HCT116 (cell line): ENCODE measurements around the gene SUN2. TPM values are rescaled to one million over a fixed set of nuclear protein-coding genes. Genes with fewer than 3 reads are reported as not detected.

Experiments used
- ATAC-seq: fragments of 200-7000 bp; cut with Tn5 transposase; 2 replicates; pipeline ENCODE4 v1.9.1; 2020; ENCODE audit warnings: mild to moderate bottlenecking, moderate library complexity
- BruUV-seq: library from RNA; stranded (reverse); fragments of 400-500 nt; replicated peaks from 2 replicates; lab custom pipeline; 2021; lab: Mats Ljungman, UMichigan
- CTCF ChIA-PET: fragments of 300-600 bp; sonication (Branson Sonifier 250); formaldehyde crosslinking; loops from one replicate; lab custom pipeline; 2021; ENCODE audit warnings: antibody characterized with exemption; lab: Charles Lee
- POLR2A ChIA-PET: fragments of 300-600, 350-600 bp; sonication (Branson Sonifier 250); formaldehyde crosslinking; loops from one replicate; lab custom pipeline; 2021; ENCODE audit warnings: antibody characterized with exemption; lab: Charles Lee
- RAD21 ChIA-PET, 2 experiments: fragments of 300-600 bp; sonication (Branson Sonifier 250); formaldehyde crosslinking; loops; one replicate each; lab custom pipeline; 2023; ENCODE audit warnings: low total read pairs in 2 of 2; ENCODE audit not compliant: uncharacterized antibody in 2 of 2, unreplicated experiment in 2 of 2, low non-redundant PET in 1 of 2; lab: Charles Lee
- DNase-seq: peaks from one replicate; pipeline ENCODE4 v3.0.0-alpha.2; 2010; ENCODE audit warnings: low read depth, low spot score
- H2AFZ ChIP-seq: fragments of 200-600 bp; shearing (Covaris generic), sonication (generic); 2 replicates; pipeline ENCODE4 v1.6.1; 2017; ENCODE audit warnings: low read depth, mixed run types, mixed read lengths, antibody characterized with exemption, low read length; ENCODE audit not compliant: poor library complexity, severe bottlenecking
- H3K27ac ChIP-seq: 2 replicates; pipeline ENCODE4 v1.5.1; 2012; ENCODE audit warnings: low read depth, low read length
- H3K27me3 ChIP-seq: fragments of 200-600 bp; sonication (generic); 2 replicates; pipeline ENCODE4 v1.6.1; 2016; ENCODE audit warnings: mixed run types, low read length, mixed read lengths; ENCODE audit not compliant: insufficient read depth
- H3K36me3 ChIP-seq, 2 experiments: fragments of 200-500 bp in 1 of 2; fragments of 200-600 bp in 1 of 2; sonication (Bioruptor generic) in 1 of 2; sonication (generic) in 1 of 2; 2 replicates each; pipeline versions ENCODE4 v1.5.1 to v1.6.1; 2014 to 2016; ENCODE audit warnings: low read length in 2 of 2, inconsistent platforms in 1 of 2, mixed read lengths in 1 of 2, mixed run types in 1 of 2; ENCODE audit not compliant: insufficient read depth in 2 of 2, control insufficient read depth in 1 of 2
- H3K4me1 ChIP-seq, 2 experiments: fragments of 200-600 bp in 1 of 2; sonication (generic) in 1 of 2; 2 replicates each; pipeline versions ENCODE4 v1.5.1 to v1.6.1; 2012 to 2017; ENCODE audit warnings: low read length in 2 of 2, inconsistent platforms in 1 of 2, mild to moderate bottlenecking in 1 of 2, mixed read lengths in 1 of 2, mixed run types in 1 of 2, moderate library complexity in 1 of 2; ENCODE audit not compliant: insufficient read depth in 2 of 2, control insufficient read depth in 1 of 2
- H3K4me2 ChIP-seq: fragments of 200-600 bp; sonication (generic); 2 replicates; pipeline ENCODE4 v1.6.1; 2017; ENCODE audit warnings: mixed run types, low read length, mixed read lengths
- H3K4me3 ChIP-seq, 2 experiments: fragments of 200-600 bp in 1 of 2; sonication (generic) in 1 of 2; replicated peaks in 1 of 2; 2 replicates each; pipeline ENCODE4 v1.5.1; 2011 to 2016; ENCODE audit warnings: low read length in 2 of 2, control low read depth in 1 of 2, low read depth in 1 of 2, mild to moderate bottlenecking in 1 of 2, mixed read lengths in 1 of 2, mixed run types in 1 of 2
- H3K79me2 ChIP-seq: fragments of 200-600 bp; sonication (generic); 2 replicates; pipeline ENCODE4 v1.6.1; 2017; ENCODE audit warnings: mild to moderate bottlenecking, mixed run types, low read length, moderate library complexity, mixed read lengths; ENCODE audit not compliant: insufficient read depth
- H3K9ac ChIP-seq: fragments of 200-600 bp; sonication (generic); 2 replicates; pipeline ENCODE4 v1.6.1; 2016; ENCODE audit warnings: low read length, mixed read lengths
- H3K9me2 ChIP-seq: fragments of 200-600 bp; sonication (generic), shearing (Covaris generic); 2 replicates; pipeline ENCODE4 v1.6.1; 2017; ENCODE audit warnings: mixed run types, mild to moderate bottlenecking, moderate library complexity; ENCODE audit not compliant: insufficient read depth
- H3K9me3 ChIP-seq, 2 experiments: fragments of 200-500 bp in 1 of 2; fragments of 200-600 bp in 1 of 2; sonication (Bioruptor generic) in 1 of 2; sonication (generic) in 1 of 2; 2 replicates each; pipeline ENCODE4 v1.6.1; 2014 to 2017; ENCODE audit warnings: low read length in 2 of 2, mixed read lengths in 2 of 2, inconsistent platforms in 1 of 2, low read depth in 1 of 2, mild to moderate bottlenecking in 1 of 2, mixed run types in 1 of 2, moderate library complexity in 1 of 2; ENCODE audit not compliant: control insufficient read depth in 1 of 2, insufficient read depth in 1 of 2
- H4K20me1 ChIP-seq: fragments of 200-600 bp; sonication (generic), shearing (Covaris generic); 2 replicates; pipeline ENCODE4 v1.6.1; 2017; ENCODE audit warnings: mixed run types, mild to moderate bottlenecking, moderate library complexity; ENCODE audit not compliant: insufficient read depth
- CBX3 ChIP-seq: IDR thresholded peaks from 2 replicates; pipeline ENCODE4 v1.6.1; 2012; ENCODE audit warnings: low read depth
- CEBPB ChIP-seq: IDR thresholded peaks from 2 replicates; pipeline ENCODE4 v1.6.1; 2012; ENCODE audit warnings: low read depth
- EGR1 ChIP-seq: IDR thresholded peaks from 2 replicates; pipeline ENCODE4 v1.6.1; 2012; ENCODE audit warnings: low read depth
- ELF1 ChIP-seq: IDR thresholded peaks from 2 replicates; pipeline ENCODE4 v1.6.1; 2012; ENCODE audit warnings: low read depth, borderline replicate concordance
- FOSL1 ChIP-seq: IDR thresholded peaks from 2 replicates; pipeline ENCODE4 v1.6.1; 2012; ENCODE audit warnings: low read depth
- MAX ChIP-seq: IDR thresholded peaks from 2 replicates; pipeline ENCODE4 v1.6.1; 2012
- RAD21 ChIP-seq: IDR thresholded peaks from 2 replicates; pipeline ENCODE4 v1.6.1; 2012; ENCODE audit warnings: low read depth, mild to moderate bottlenecking
- REST ChIP-seq: IDR thresholded peaks from 2 replicates; pipeline ENCODE4 v1.6.1; 2012; ENCODE audit warnings: low read depth
- SRF ChIP-seq: IDR thresholded peaks from 2 replicates; pipeline ENCODE4 v1.6.1; 2012; ENCODE audit warnings: low read depth
- TCF7L2 ChIP-seq: IDR thresholded peaks from 2 replicates; pipeline ENCODE4 v1.7.0; 2011; ENCODE audit warnings: borderline replicate concordance, inconsistent platforms; ENCODE audit not compliant: insufficient read depth, insufficient read length; ENCODE audit errors: extremely low read depth
- YY1 ChIP-seq: IDR thresholded peaks from 2 replicates; pipeline ENCODE4 v1.6.1; 2011; ENCODE audit warnings: low read length, low read depth, moderate library complexity, mild to moderate bottlenecking; ENCODE audit not compliant: insufficient replicate concordance; ENCODE audit errors: extremely low read depth
- ZFX ChIP-seq: fragments of 450-650 bp; IDR thresholded peaks from 2 replicates; pipeline ENCODE4 v1.6.1; 2017
- intact Hi-C: fragments of 100-400 bp; cut with micrococcal nuclease; formaldehyde crosslinking; loops from 2 replicates; pipeline ENCODE4 v1.10.0; 2022
- total RNA-seq: library from RNA; stranded (reverse); gene quantifications from one replicate; pipeline ENCODE4 v1.2.1, GENCODE V29; 2021; ENCODE audit not compliant: unreplicated experiment

SUN2 gene
- total RNA-seq, 1 experiment from 2014 or later: 71.6 TPM

- no TSS peak for BruUV-seq
- H3K9me2 ChIP-seq: no peaks in the 10 kb centered on the region
- intact Hi-C loops: no loop called here
- no peak for TF ChIP-seq ZFX
- TF ChIP-seq CBX3: no peak
- TF ChIP-seq FOSL1: no peak
- no peak for TF ChIP-seq TCF7L2
- no peak for TF ChIP-seq SRF
- no peak for TF ChIP-seq CEBPB
- TF ChIP-seq RAD21: no peak
- no peak for TF ChIP-seq MAX
- no peak for TF ChIP-seq YY1
- no peak for TF ChIP-seq ELF1
- no peak for TF ChIP-seq EGR1
- no peak for TF ChIP-seq REST
- no peaks in the 10 kb centered on the region for H4K20me1 ChIP-seq
- no peak overlapping the region for H3K9ac ChIP-seq
- no peaks in the 10 kb centered on the region for H3K79me2 ChIP-seq
- ATAC-seq (no peak), DNase-seq (no peak)
- H3K4me1 ChIP-seq: peaks cover 8 to 19% of the 10 kb centered on the region in 2 experiments
- ChIA-PET CTCF (interaction anchor here (1.2 to 1.4 kb wide), 2 partner anchors 17 to 27 kb away, joined by 3 to 4 read pairs; no protein-coding TSS in a partner anchor), RAD21 (no interaction called here), POLR2A (interaction anchor here (1.4 to 2.1 kb wide), 2 partner anchors 24 to 37 kb away, joined by 3 to 4 read pairs; partner anchors contain the start of gene GTPBP1)
- no peak overlapping the region for H3K4me2 ChIP-seq
- H3K4me3 ChIP-seq: no peak overlapping the region
- no peaks in the 10 kb centered on the region for H3K9me3 ChIP-seq
- H3K27ac ChIP-seq: no peak overlapping the region
- no peak overlapping the region for H2AFZ ChIP-seq
- no peaks in the 10 kb centered on the region for H3K27me3 ChIP-seq
- H3K36me3 ChIP-seq: peaks cover 43 to 62% of the 10 kb centered on the region in 2 experiments
Measured at GRCh38 chr22:38742176-38742942, 13.4 kb downstream of the SUN2 start.
